ENCODE data around the gene EIF2B4. TPM values are rescaled to one million over a fixed set of nuclear protein-coding genes. Genes with fewer than 3 reads are reported as not detected.

Gene EIF2B4
- total RNA-seq, 1 donor from 2014 or later: 43.3 TPM

DNA sequence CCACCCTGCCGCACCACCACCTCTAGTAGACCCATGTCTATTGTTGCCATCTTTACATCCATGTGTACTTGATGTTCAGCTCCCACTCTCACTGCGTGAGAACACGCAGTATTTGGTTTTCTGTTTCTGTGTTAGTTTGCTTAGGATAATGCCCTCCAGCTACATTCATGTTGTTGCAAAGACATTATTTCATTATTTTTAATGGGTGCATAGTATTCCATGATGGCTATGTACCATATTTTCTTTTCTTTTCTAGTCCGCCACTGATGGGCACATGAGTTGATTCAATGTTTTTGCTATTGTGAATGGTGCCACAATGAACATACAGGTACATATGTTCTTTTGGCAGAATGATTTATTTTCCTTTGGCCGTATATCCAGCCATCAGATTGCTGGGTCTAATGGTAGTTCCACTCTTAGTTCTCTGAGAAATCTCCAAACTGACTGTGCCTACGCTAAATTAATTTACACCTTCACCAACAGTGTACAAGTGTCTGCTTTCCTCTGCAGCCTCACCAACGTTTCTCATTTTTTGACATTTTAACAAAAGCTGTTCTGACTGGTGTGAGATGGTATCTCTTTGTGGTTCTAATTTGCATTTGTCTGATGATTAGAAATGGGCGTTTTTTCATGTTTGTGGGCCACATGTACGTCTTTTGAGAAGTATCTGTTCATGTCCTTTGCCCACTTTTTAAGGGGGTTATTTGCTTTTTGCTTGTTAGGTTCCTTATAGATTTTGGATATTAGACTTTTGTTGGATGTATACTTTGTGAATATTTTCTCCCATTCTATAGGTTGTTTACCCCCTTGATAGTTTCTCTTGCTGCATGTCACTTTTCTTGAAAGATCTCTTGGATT lies 20.9 kb upstream of the EIF2B4 start:
- Histone ChIP-seq H2AFZ (ENCODE audit: low read depth, low read length) (no peak overlapping the region), H3K9ac (ENCODE audit: low read length) (no peak overlapping the region), H3K4me2 (ENCODE audit: low read length) (no peak overlapping the region), H3K79me2 (ENCODE audit: insufficient read depth, low read length) (peaks cover 86% of the 10 kb centered on the region), H3K27me3 (ENCODE audit: insufficient read depth, low read length) (no peaks in the 10 kb centered on the region), H3K4me3 (ENCODE audit: insufficient read depth, low read depth, low read length) (no peak overlapping the region), H3K9me3 (ENCODE audit: insufficient read depth, low read depth, low read length) (no peaks in the 10 kb centered on the region), H3K27ac (ENCODE audit: low read depth, low read length) (no peak overlapping the region), H4K20me1 (ENCODE audit: insufficient read depth, low read length) (peaks cover 37% of the 10 kb centered on the region), H3K36me3 (ENCODE audit: insufficient read depth, low read length) (peaks cover 5% of the 10 kb centered on the region), H3K4me1 (ENCODE audit: insufficient read depth, low read length) (no peaks in the 10 kb centered on the region)
- no peak overlapping the region for H3K4me3 Mint-ChIP-seq (ENCODE audit: unreplicated experiment)
- no peak for DNase-seq (ENCODE audit: low read depth)
- no peaks in the 10 kb centered on the region for H3K4me1 Mint-ChIP-seq (ENCODE audit: low read depth, unreplicated experiment)
- no peaks in the 10 kb centered on the region for H3K27me3 Mint-ChIP-seq (ENCODE audit: low read depth, unreplicated experiment)
- FAIRE-seq: no peak
- H3K27ac Mint-ChIP-seq (ENCODE audit: unreplicated experiment): no peak overlapping the region
- H3K36me3 Mint-ChIP-seq (ENCODE audit: low read depth, unreplicated experiment): peaks cover 12% of the 10 kb centered on the region
- no peak for TF ChIP-seq EZH2 (IDR thresholded peaks at IDR 0.05; ENCODE audit: insufficient read depth, low read length)
- TF ChIP-seq, protein P1, sequence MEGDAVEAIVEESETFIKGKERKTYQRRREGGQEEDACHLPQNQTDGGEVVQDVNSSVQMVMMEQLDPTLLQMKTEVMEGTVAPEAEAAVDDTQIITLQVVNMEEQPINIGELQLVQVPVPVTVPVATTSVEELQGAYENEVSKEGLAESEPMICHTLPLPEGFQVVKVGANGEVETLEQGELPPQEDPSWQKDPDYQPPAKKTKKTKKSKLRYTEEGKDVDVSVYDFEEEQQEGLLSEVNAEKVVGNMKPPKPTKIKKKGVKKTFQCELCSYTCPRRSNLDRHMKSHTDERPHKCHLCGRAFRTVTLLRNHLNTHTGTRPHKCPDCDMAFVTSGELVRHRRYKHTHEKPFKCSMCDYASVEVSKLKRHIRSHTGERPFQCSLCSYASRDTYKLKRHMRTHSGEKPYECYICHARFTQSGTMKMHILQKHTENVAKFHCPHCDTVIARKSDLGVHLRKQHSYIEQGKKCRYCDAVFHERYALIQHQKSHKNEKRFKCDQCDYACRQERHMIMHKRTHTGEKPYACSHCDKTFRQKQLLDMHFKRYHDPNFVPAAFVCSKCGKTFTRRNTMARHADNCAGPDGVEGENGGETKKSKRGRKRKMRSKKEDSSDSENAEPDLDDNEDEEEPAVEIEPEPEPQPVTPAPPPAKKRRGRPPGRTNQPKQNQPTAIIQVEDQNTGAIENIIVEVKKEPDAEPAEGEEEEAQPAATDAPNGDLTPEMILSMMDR (IDR thresholded peaks at IDR 0.05; ENCODE audit: insufficient read depth, low read depth, low read length): no peak
- no peaks in the 10 kb centered on the region for H3K9me3 Mint-ChIP-seq (ENCODE audit: unreplicated experiment)

DNA sequence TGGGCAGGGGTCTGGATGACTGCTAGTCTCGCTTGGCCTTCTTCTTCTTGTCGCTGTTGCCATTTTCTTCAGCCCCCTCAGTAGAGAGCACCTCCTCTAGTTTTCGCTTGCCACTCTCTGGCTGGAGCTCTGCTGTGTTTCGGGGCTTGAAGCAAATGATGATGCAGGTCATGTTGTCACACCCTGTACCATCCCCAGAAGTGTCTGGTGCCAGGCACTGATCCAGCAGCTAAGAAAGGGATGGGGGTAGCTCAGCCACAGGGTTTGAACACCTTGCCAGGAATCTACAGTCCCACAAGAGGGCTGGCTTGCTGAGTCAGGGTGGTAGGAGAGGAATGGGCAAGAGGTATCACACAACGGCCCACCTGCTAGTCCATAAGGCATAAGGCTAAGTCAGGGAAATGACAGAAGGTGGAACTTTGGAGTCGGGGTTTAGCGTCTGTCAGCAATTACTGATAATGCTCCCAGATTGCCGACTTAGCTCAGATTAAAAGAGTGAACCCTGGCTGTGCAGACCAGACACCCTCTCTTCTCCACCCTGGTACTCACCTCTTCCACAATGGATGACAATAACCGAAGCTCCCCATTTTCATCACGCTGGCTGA lies 11.5 kb upstream of the EIF2B4 start:
- Histone ChIP-seq H3K79me2 (ENCODE audit: insufficient read depth, low read length) (peaks cover 44% of the 10 kb centered on the region), H3K27me3 (ENCODE audit: insufficient read depth, low read length) (no peaks in the 10 kb centered on the region), H2AFZ (ENCODE audit: low read depth, low read length) (no peak overlapping the region), H4K20me1 (ENCODE audit: insufficient read depth, low read length) (peaks cover 10% of the 10 kb centered on the region), H3K9ac (ENCODE audit: low read length) (peak overlapping the region; percentile 97), H3K4me3 (ENCODE audit: insufficient read depth, low read depth, low read length) (no peak overlapping the region), H3K36me3 (ENCODE audit: insufficient read depth, low read length) (peaks cover 49% of the 10 kb centered on the region), H3K27ac (ENCODE audit: low read depth, low read length) (peak overlapping the region; percentile 91), H3K4me1 (ENCODE audit: insufficient read depth, low read length) (peaks cover 12% of the 10 kb centered on the region), H3K4me2 (ENCODE audit: low read length) (no peak overlapping the region), H3K9me3 (ENCODE audit: insufficient read depth, low read depth, low read length) (no peaks in the 10 kb centered on the region)
- no peak overlapping the region for H3K4me3 Mint-ChIP-seq (ENCODE audit: unreplicated experiment)
- peak overlapping the region; percentile 89 for H3K27ac Mint-ChIP-seq (ENCODE audit: unreplicated experiment)
- DNase-seq (ENCODE audit: low read depth): no peak
- H3K27me3 Mint-ChIP-seq (ENCODE audit: low read depth, unreplicated experiment): no peaks in the 10 kb centered on the region
- TF ChIP-seq EZH2 (IDR thresholded peaks at IDR 0.05; ENCODE audit: insufficient read depth, low read length): no peak
- TF ChIP-seq, protein P1 (IDR thresholded peaks at IDR 0.05; ENCODE audit: insufficient read depth, low read depth, low read length): no peak
- no peaks in the 10 kb centered on the region for H3K9me3 Mint-ChIP-seq (ENCODE audit: unreplicated experiment)
- FAIRE-seq: no peak
- peaks cover 7% of the 10 kb centered on the region for H3K4me1 Mint-ChIP-seq (ENCODE audit: low read depth, unreplicated experiment)
- peaks cover 15% of the 10 kb centered on the region for H3K36me3 Mint-ChIP-seq (ENCODE audit: low read depth, unreplicated experiment)
